Left renal pelvis (tissue), 4 donors: ENCODE data around the gene COL26A1. TPM values are rescaled to one million over a fixed set of nuclear protein-coding genes. Genes with fewer than 3 reads are reported as not detected.
A peak's percentile ranks its signal among the peaks of the same experiment; 100 is the strongest.

ENCODE experiments used
- DNase-seq, 4 donors: peaks; one replicate each; pipeline ENCODE4 v3.0.0-alpha.2; 2013; ENCODE audit warnings: low read depth in 4 of 4, low spot score in 3 of 4
- polyA plus RNA-seq, 4 donors: library from polyadenylated mRNA; unstranded; fragments of 120-200 nt; gene quantifications; one replicate each; pipeline ENCODE4 v1.2.1, GENCODE V29; 2013; ENCODE audit not compliant: insufficient read length in 4 of 4

COL26A1 gene
- polyA plus RNA-seq, 4 donors = 22.4 to 32.7 (median 25.2) TPM

- no peak for DNase-seq
Measured at GRCh38 chr7:101529560-101529959, 166.9 kb downstream of the COL26A1 start.

- no peak for DNase-seq
Measured at GRCh38 chr7:101531726-101532357, 169.2 kb downstream of the COL26A1 start.

DNA sequence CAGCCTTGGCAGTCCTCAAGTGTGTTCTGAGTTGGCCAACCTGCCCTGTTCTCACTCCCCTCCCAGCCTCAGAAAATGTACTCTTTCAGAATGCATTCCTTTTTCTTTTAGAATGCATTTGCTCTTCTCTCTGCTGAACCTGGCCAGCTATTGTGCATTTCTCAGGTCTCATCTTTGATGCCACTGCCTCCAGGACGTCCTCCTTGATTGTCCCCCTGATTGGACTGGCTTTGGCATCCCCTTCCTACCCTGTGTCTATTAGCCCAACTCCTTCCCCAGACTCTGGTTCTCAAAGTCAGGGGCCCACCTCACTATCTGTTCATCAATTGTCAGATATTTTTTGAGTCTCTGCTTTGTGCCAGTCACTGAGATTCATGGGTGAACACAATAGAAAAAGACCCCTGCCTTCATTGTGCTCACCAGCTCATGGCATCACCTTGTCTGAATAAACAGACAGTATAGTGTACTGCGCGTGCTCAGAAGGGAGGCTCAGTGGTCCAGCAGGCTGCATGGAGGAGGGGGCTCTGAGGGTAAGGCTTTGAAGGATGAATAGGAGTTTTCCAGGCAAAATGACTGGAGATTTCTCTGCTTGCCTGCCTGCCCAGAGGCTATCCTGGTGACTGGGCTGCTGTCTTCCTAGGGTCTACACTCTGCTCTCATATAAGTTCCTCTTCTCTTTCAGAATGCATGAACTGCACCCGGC lies 169.9 kb downstream of the COL26A1 start:
- DNase-seq = no peak

DNA sequence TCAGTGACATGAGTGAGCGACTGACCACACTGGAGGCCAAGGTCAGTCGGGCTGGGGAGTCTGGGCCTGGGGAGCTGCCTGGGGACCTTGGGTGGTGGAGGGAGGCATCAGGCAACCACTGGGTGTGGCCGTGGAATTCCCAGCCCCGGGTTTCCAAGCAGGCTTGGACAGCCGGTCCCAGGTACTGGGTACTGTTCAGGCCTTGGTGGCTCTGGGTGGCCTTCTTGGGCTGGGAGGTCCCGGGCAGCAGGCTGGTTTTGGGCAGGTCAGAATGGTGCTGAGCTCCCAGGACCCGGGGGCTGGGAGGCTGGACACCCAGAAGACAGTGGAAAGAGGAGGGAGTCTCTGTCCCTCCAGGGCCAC lies 170.4 kb downstream of the COL26A1 start:
- DNase-seq = no peak

- DNase-seq = no peak
Measured at GRCh38 chr7:101534015-101534803, 171.5 kb downstream of the COL26A1 start.

DNA sequence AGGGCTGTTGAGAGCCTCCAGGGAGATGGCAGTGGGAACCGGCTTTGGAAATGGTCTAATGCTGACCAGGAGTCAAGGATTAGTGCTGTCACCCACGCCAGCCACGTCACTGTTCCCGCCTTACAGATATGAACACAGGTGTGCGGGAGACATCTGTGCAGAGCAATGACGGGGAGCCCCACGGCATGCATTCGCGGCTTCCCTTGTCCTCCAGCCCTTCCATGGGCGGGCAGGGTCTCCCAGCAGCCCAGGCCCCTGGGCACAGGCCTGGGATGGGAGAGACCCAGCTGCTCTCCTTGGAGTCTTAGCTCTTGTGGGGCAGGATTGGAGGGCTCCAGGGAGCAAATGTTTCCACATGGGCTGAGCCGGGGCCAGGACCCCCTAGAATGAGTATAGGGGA lies 172.2 kb downstream of the COL26A1 start:
- no peak for DNase-seq

- no peak for DNase-seq
Measured at GRCh38 chr7:101535351-101535751, 172.7 kb downstream of the COL26A1 start.

- no peak for DNase-seq
Measured at GRCh38 chr7:101536232-101536631, 173.6 kb downstream of the COL26A1 start.

DNA sequence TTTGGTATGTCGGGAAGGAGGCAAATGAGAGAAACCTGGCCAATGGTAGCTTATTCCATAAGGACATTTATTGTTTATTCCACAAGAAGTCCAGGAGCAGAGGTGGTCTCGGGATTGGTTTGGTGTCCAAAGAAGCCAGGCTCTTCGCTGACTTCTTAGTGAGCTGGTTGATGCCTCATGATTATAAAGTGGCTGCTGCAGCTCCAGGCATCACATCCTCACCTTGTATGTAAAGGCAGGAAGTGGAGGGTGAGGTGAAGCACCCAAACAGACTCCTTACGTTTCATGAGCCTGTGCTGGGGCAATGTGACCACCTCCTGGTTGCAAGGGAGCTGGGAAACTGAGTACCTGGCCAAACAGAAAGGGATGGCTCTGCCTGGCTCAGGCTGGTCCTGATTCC lies 174.0 kb downstream of the COL26A1 start:
- DNase-seq = no peak

DNA sequence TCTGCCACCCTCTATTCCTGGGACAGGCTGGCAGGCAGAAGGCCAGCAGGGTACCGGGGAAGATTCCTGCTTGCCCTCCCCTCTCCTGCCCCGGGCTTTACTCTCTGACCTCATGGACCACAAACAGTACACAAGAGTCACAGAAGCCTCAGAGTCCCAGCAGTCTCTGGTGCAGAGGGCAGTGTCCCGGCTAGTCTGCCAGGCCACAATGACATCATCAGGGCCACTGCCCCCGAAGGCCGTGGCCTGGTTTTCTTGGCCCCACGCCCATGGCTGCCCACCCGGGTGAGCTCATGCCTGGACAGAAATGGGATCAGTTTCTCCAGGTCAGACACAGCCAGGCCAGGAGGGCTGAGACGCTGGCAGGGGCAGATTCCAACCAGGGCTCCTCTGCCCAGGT lies 174.5 kb downstream of the COL26A1 start:
- DNase-seq = no peak

DNA sequence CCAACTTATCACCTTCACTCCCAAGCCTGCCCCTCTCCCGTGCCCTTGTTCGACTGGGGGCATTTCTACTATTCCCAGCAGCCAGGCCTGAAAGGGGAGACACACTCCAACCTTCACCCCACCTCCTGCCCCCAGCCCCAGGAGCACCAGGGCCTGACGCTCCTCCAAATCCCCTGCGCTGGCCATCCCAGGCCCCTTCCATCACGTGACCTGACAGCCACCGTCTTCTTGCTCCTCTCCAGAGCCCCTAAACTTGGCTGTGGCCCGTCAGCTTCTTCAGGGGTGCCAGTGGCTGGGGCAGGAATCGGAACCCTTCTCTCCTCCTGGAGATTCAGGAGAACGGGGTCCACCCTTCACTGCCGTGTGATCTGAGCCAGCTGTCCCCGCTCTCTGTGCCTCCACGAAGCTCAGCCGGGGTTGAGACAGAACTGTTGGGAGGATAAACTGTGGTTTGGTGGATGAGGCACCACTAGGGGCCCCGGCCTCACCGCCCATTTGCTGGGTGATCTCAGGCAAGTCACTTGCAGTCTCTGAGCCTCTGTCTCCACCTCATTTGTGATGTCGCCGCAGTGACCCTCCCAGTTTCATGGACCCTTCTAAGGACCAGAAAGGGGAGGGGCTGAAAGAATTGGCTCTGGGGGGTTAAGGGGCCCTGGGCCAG lies 175.4 kb downstream of the COL26A1 start:
- DNase-seq = no peak

GRCh38 chr7:101538596-101539459 lies 176.2 kb downstream of the COL26A1 start:
- DNase-seq = peak in 2 of 4 donors; percentile 39 to 54

DNA sequence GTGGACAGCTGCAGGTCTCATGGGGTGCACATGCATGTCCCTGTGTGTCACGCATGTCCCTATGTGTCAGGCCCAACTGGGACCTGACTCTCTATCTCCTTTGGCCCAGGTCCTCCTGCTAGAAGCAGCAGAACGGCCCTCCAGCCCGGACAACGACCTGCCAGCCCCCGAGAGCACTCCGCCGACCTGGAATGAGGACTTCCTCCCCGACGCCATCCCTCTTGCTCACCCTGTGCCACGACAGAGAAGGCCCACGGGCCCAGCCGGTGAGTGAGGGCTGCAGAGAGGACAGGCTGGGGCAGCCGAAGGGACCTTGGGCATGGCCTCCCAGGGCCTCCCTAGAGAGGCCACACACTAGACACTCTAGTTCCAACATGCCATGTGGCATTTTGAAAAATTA lies 177.1 kb downstream of the COL26A1 start:
- DNase-seq = no peak

GRCh38 chr7:101542527-101543241 lies 180.0 kb downstream of the COL26A1 start:
- DNase-seq = peak in 1 of 4 donors; percentile 55

DNA sequence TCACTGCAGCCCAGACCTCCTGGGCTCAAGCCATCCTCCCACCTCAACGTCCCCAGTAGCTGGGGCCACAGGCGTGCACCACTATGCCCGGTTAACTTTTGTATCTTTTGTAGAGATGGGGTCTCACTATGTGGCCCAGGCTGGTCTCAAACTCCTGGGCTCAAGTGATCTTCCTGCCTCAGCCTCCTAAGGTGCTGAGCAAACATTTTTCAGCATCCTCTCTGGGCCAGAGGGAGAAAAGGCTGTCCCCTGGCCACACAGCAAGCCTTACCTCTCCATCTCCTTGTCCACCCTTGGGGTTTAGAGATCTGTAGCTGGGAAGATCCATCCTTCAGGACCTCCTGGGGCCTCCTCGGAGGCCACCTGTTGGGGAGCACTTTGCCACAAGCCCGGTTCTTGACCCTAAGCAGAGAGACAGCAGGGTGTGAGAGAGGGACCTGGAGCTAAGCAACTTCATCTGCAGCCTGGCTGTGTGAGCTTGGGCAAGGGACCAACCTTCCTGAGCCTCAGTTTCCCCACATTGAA lies 180.6 kb downstream of the COL26A1 start:
- DNase-seq = no peak

- no peak for DNase-seq
Measured at GRCh38 chr7:101543846-101544245, 181.2 kb downstream of the COL26A1 start.

- no peak for DNase-seq
Measured at GRCh38 chr7:101545441-101546190, 182.9 kb downstream of the COL26A1 start.

- no peak for DNase-seq
Measured at GRCh38 chr7:101546308-101546936, 183.7 kb downstream of the COL26A1 start.
